GM19467 (cell line): Measurements from ENCODE around the gene SGO2.
"Not testable (repeated sequence)": the region's sequence is repeated elsewhere in the genome, so short reads cannot be mapped to it uniquely, and the experiment has no call there.

Source experiments
- ATAC-seq: cut with Tn5 transposase; IDR thresholded peaks from one replicate; pipeline ENCODE4 v1.9.1; 2021; ENCODE audit warnings: mild to moderate bottlenecking, moderate library complexity; ENCODE audit not compliant: unreplicated experiment

The SGO2 gene

GRCh38 chr2:200617156-200618053, 91.4 kb downstream of the SGO2 start:
- ATAC-seq, result no peak

DNA sequence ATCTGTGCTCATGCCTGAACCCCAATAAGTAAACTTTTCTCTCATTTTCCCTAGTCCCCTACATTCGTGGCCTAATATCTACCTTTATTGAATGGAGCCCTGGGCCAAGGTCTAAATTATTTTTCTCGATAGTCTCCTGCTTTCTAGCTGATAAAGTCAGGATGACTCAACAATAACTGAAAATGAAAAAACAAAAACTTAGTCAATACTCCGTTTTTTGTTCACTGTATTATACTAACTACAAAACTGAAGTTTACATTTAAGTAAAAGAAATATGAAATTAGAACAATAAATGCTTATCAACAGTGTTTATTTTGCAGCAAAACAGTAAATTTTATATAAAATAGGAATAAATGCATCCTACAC, 92.0 kb downstream of the SGO2 start:
- ATAC-seq, result no peak

GRCh38 chr2:200618590-200619021, 92.6 kb downstream of the SGO2 start:
- ATAC-seq, result no peak

DNA sequence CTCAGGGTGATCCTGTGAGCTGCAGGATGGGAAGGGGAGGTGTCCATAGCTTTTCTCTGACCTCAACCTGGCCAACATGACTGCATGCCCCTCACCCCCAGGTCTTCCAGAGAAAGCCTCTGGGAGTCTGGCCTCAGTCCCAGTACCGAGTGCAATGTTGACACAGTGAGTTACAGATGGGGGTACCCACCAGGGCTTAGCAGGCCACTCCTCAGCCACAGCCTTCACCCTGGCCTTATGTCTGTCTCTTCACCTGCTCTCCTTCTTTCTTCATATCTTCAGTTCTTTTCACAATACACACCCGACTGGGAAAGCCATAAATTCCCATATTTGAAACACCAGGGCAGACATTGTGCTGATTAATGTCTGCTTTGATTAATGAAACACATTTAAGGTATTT, 93.3 kb downstream of the SGO2 start:
- no peak for ATAC-seq

- no peak for ATAC-seq
Measured at GRCh38 chr2:200620606-200621390, 94.8 kb downstream of the SGO2 start.

DNA sequence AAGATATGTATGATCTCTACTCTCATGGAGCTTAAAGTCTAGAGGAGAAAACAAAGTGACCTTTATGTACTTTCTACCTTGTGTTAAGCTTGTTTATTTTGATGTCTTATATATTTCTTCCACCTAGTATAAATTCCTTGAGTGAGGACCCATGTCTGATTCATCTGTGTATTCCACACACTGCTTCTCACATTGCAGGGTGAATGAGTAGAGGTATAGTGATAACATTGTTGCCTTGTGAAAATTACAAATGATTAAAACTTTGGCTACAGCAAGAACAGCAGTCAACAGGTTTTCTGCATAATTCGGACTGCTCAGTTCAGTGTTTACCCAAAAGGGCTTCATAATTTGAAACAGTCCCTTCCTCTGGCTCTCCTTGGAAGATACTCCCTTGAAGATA, 96.1 kb downstream of the SGO2 start:
- ATAC-seq, result no peak

- no peak for ATAC-seq
Measured at GRCh38 chr2:200624026-200624425, 98.0 kb downstream of the SGO2 start.

- no peak for ATAC-seq
Measured at GRCh38 chr2:200624658-200625057, 98.7 kb downstream of the SGO2 start.

GRCh38 chr2:200625282-200625681, 99.3 kb downstream of the SGO2 start:
- ATAC-seq, result no peak

DNA sequence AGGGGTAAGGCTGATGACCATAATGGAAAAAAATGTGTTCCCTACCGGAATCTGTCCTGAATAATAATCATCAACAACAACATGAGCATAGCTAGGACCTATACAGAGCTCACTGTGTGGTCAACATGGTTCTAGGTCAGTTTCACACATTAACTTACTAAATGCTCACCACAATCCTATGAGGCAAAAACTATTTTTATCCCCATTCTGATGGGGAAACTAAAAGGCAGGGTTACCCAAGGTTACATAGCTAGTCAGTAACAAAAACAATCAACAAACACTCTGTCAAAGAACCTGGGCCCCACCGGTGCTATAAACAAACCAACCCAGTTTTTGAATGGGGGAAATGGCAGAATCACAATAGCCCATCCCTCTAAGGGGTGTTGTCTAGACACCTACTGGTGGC, 100.0 kb downstream of the SGO2 start:
- ATAC-seq, result no peak

DNA sequence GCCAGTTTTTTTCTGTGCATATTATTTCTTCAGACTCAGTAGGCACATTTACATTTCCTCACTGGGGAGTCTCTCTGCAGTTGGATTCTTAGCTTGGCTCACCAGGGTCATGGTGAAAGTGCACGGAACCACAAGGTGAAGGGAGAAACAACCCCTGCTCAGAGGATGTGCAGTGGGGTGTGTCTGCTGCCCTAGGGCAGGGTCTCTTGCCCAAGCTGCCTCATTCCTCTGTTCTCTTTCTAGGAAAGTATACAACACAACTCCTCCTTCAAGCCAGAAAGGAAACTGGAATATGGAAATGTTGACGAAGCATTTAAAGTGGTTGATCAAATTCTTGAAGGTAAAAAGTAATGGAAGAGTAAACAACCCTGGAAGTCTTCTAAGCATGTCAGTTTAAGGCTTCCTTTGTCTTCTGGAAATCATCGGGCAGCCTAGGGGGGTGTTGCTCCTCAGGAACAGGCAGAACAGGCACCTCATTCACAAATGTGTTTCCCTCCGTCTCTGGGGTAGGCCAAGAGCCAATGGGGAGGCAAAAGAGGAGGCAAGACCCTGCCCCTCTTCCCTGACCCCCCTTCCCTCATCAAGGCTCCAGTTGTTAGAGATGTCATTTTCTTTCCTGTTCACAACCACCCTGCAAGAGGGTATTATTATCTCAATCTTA, 101.2 kb downstream of the SGO2 start:
- ATAC-seq, result no peak

DNA sequence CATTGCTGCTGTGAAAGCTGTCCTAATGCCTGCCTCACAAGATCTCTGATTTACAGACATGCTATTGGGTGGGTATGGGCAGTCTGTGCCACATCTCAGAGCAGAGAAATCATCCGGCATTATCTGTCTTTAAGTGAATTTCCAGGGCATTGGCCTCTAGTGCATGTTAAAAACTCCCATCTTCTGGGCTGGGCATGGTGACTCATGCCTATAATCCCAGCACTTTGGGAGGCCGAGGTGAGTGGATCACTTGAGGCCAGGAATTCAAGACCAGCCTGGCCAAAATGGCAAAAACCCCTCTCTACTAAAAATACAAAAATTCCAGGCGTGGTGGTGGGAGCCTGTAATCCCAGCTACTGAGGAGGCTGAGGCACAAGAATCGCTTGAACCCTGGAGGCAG, 102.5 kb downstream of the SGO2 start:
- not testable (repeated sequence) for ATAC-seq

GRCh38 chr2:200631287-200631686, 105.3 kb downstream of the SGO2 start:
- ATAC-seq, result no peak
